ENCODE data around the gene TMX3. TPM values are rescaled to one million over a fixed set of nuclear protein-coding genes. Genes with fewer than 3 reads are reported as not detected.

The TMX3 gene
- total RNA-seq, 1 donor from 2014 or later, result 64.6 TPM

DNA sequence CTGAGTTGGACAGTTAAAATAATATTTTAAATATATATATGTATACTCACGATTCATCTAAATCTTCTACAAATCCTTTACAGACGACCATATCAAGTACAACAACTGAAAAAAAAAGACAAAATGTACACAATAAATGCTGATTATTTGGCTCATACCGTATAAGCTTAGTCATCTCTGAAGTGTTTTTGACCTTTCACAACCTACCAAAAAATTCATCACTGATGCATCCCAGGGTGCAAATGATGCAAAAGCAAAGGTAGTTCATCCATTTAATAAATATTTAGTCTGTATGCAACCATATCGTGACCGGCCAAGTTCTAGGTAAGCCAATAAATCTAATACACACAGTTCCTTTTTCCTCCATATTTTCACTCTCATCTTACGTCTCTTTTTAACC is 1.1 kb downstream of the TMX3 start:
- H3K27ac ChIP-seq (ENCODE audit: low read depth, low read length), result peak overlapping the region; percentile 88
- DNase-seq (ENCODE audit: low read depth) (no peak), FAIRE-seq (peak; percentile 9)
- peak overlapping the region; percentile 85 for H3K4me2 ChIP-seq (ENCODE audit: low read length)
- H3K36me3 Mint-ChIP-seq (ENCODE audit: low read depth, unreplicated experiment), result peaks cover 10% of the 10 kb centered on the region
- peaks cover 47% of the 10 kb centered on the region for H3K79me2 ChIP-seq (ENCODE audit: insufficient read depth, low read length)
- peaks cover 13% of the 10 kb centered on the region for H4K20me1 ChIP-seq (ENCODE audit: insufficient read depth, low read length)
- H3K9me3 ChIP-seq (ENCODE audit: insufficient read depth, low read depth, low read length), result no peaks in the 10 kb centered on the region
- H3K4me1 ChIP-seq (ENCODE audit: insufficient read depth, low read length), result peaks cover 2% of the 10 kb centered on the region
- H3K27me3 Mint-ChIP-seq (ENCODE audit: low read depth, unreplicated experiment), result no peaks in the 10 kb centered on the region
- H3K27me3 ChIP-seq (ENCODE audit: insufficient read depth, low read length), result no peaks in the 10 kb centered on the region
- peak overlapping the region; percentile 99 for H3K4me3 Mint-ChIP-seq (ENCODE audit: unreplicated experiment)
- peaks cover 29% of the 10 kb centered on the region for H3K36me3 ChIP-seq (ENCODE audit: insufficient read depth, low read length)
- peak overlapping the region; percentile 87 for H3K27ac Mint-ChIP-seq (ENCODE audit: unreplicated experiment)
- H2AFZ ChIP-seq (ENCODE audit: low read depth, low read length), result no peak overlapping the region
- TF ChIP-seq, protein P1, sequence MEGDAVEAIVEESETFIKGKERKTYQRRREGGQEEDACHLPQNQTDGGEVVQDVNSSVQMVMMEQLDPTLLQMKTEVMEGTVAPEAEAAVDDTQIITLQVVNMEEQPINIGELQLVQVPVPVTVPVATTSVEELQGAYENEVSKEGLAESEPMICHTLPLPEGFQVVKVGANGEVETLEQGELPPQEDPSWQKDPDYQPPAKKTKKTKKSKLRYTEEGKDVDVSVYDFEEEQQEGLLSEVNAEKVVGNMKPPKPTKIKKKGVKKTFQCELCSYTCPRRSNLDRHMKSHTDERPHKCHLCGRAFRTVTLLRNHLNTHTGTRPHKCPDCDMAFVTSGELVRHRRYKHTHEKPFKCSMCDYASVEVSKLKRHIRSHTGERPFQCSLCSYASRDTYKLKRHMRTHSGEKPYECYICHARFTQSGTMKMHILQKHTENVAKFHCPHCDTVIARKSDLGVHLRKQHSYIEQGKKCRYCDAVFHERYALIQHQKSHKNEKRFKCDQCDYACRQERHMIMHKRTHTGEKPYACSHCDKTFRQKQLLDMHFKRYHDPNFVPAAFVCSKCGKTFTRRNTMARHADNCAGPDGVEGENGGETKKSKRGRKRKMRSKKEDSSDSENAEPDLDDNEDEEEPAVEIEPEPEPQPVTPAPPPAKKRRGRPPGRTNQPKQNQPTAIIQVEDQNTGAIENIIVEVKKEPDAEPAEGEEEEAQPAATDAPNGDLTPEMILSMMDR (IDR thresholded peaks at IDR 0.05; ENCODE audit: insufficient read depth, low read depth, low read length), result no peak
- no peak for TF ChIP-seq EZH2 (IDR thresholded peaks at IDR 0.05; ENCODE audit: insufficient read depth, low read length)
- H3K9ac ChIP-seq (ENCODE audit: low read length), result peak overlapping the region; percentile 94
- peak overlapping the region; percentile 98 for H3K4me3 ChIP-seq (ENCODE audit: insufficient read depth, low read depth, low read length)
- peaks cover 6% of the 10 kb centered on the region for H3K4me1 Mint-ChIP-seq (ENCODE audit: low read depth, unreplicated experiment)
- no peaks in the 10 kb centered on the region for H3K9me3 Mint-ChIP-seq (ENCODE audit: unreplicated experiment)

DNA sequence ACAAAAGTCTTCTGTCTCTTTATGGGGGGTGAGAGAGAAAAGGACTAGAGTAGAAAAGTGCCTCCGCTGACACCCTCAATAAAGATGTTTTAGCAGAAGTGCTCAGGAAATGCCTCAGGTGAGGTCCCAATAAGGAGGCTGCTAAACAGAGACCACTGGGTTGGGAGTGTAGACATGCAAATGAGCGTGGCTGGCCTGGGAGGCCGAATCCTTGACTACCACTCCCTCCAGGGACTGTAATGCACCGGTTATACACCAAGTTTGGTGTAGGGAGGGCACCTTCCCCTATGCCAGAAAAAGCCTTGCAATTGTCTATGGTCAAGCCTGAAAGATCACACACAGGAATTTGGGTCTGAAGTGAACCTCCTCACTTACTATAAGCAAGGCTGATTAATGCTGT is 1.8 kb downstream of the TMX3 start:
- H3K27me3 Mint-ChIP-seq (ENCODE audit: low read depth, unreplicated experiment), result no peaks in the 10 kb centered on the region
- Histone ChIP-seq H3K4me3 (ENCODE audit: insufficient read depth, low read depth, low read length) (no peak overlapping the region), H3K4me2 (ENCODE audit: low read length) (peak overlapping the region; percentile 55), H3K4me1 (ENCODE audit: insufficient read depth, low read length) (peaks cover 2% of the 10 kb centered on the region), H3K27me3 (ENCODE audit: insufficient read depth, low read length) (no peaks in the 10 kb centered on the region), H2AFZ (ENCODE audit: low read depth, low read length) (no peak overlapping the region), H4K20me1 (ENCODE audit: insufficient read depth, low read length) (peaks cover 13% of the 10 kb centered on the region), H3K79me2 (ENCODE audit: insufficient read depth, low read length) (peaks cover 47% of the 10 kb centered on the region), H3K9me3 (ENCODE audit: insufficient read depth, low read depth, low read length) (no peaks in the 10 kb centered on the region), H3K27ac (ENCODE audit: low read depth, low read length) (no peak overlapping the region), H3K36me3 (ENCODE audit: insufficient read depth, low read length) (peaks cover 34% of the 10 kb centered on the region), H3K9ac (ENCODE audit: low read length) (no peak overlapping the region)
- H3K36me3 Mint-ChIP-seq (ENCODE audit: low read depth, unreplicated experiment), result peaks cover 10% of the 10 kb centered on the region
- FAIRE-seq (no peak), DNase-seq (ENCODE audit: low read depth) (no peak)
- no peak for TF ChIP-seq EZH2 (IDR thresholded peaks at IDR 0.05; ENCODE audit: insufficient read depth, low read length)
- peak overlapping the region; percentile 66 for H3K4me3 Mint-ChIP-seq (ENCODE audit: unreplicated experiment)
- H3K27ac Mint-ChIP-seq (ENCODE audit: unreplicated experiment), result no peak overlapping the region
- H3K9me3 Mint-ChIP-seq (ENCODE audit: unreplicated experiment), result no peaks in the 10 kb centered on the region
- peaks cover 6% of the 10 kb centered on the region for H3K4me1 Mint-ChIP-seq (ENCODE audit: low read depth, unreplicated experiment)

DNA sequence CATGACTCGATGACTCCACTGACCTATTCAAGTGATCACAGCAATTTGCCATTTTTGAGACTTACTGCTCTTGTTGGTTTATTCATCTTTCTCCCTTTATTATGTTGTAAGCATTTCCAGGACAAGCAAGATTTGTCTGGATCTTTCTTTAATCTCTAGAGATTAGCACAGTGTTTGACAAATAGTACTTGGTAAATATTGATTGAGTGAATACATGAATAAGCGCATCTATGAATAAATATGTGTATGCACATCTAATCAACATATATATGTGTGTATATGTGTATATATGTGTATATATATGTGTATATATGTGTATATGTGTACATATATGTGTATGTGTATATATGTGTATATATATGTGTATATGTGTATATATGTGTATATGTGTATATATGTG is 7.3 kb downstream of the TMX3 start:
- H3K27me3 Mint-ChIP-seq (ENCODE audit: low read depth, unreplicated experiment), result no peaks in the 10 kb centered on the region
- DNase-seq (ENCODE audit: low read depth) (peak; percentile 2), FAIRE-seq (peak; percentile 9)
- Histone ChIP-seq H3K9ac (ENCODE audit: low read length) (no peak overlapping the region), H3K27me3 (ENCODE audit: insufficient read depth, low read length) (no peaks in the 10 kb centered on the region), H3K36me3 (ENCODE audit: insufficient read depth, low read length) (peaks cover 34% of the 10 kb centered on the region), H3K9me3 (ENCODE audit: insufficient read depth, low read depth, low read length) (no peaks in the 10 kb centered on the region), H3K27ac (ENCODE audit: low read depth, low read length) (no peak overlapping the region), H3K4me2 (ENCODE audit: low read length) (no peak overlapping the region), H3K4me3 (ENCODE audit: insufficient read depth, low read depth, low read length) (no peak overlapping the region), H3K79me2 (ENCODE audit: insufficient read depth, low read length) (peaks cover 45% of the 10 kb centered on the region), H3K4me1 (ENCODE audit: insufficient read depth, low read length) (peaks cover 9% of the 10 kb centered on the region), H2AFZ (ENCODE audit: low read depth, low read length) (no peak overlapping the region), H4K20me1 (ENCODE audit: insufficient read depth, low read length) (peaks cover 19% of the 10 kb centered on the region)
- H3K4me3 Mint-ChIP-seq (ENCODE audit: unreplicated experiment), result no peak overlapping the region
- no peaks in the 10 kb centered on the region for H3K9me3 Mint-ChIP-seq (ENCODE audit: unreplicated experiment)
- H3K27ac Mint-ChIP-seq (ENCODE audit: unreplicated experiment), result no peak overlapping the region
- H3K36me3 Mint-ChIP-seq (ENCODE audit: low read depth, unreplicated experiment), result peaks cover 11% of the 10 kb centered on the region
- no peak for TF ChIP-seq EZH2 (IDR thresholded peaks at IDR 0.05; ENCODE audit: insufficient read depth, low read length)
- TF ChIP-seq, protein P1 (IDR thresholded peaks at IDR 0.05; ENCODE audit: insufficient read depth, low read depth, low read length), result no peak
- H3K4me1 Mint-ChIP-seq (ENCODE audit: low read depth, unreplicated experiment), result peaks cover 14% of the 10 kb centered on the region

All from astrocyte (in vitro differentiated cells and primary cell).